ENCODE measurements around the gene PUS1. TPM values are rescaled to one million over a fixed set of nuclear protein-coding genes. Genes with fewer than 3 reads are reported as not detected.

PUS1 gene
- total and polyA plus RNA-seq, 8 donors: 11.3 to 30.1 (median 16.8) TPM

- intact Hi-C loops (cut with DNase I): no loop called here
These were observed 34.0 kb upstream of the PUS1 start for GRCh38 chr12:131894981-131895639.

GRCh38 chr12:131895640-131896079 is 33.4 kb upstream of the PUS1 start:
- H3K36me3 ChIP-seq: no peaks in the 10 kb centered on the region
- peak overlapping the region; percentile 92 to 93 for H3K27ac ChIP-seq
- H3K4me1 ChIP-seq: peaks cover 7 to 39% of the 10 kb centered on the region in 2 donors
- no peaks in the 10 kb centered on the region for H3K9me3 ChIP-seq
- intact Hi-C loops (cut with DNase I): no loop called here
- TF ChIP-seq CTCF (IDR thresholded peaks at IDR 0.05): no peak
- peak overlapping the region; percentile 62 to 63 for H3K4me3 ChIP-seq
- no peaks in the 10 kb centered on the region for H3K27me3 ChIP-seq
- ATAC-seq: no peak
- DNase-seq: peak in 1 of 4 donors; percentile 5

More at GRCh38 chr12:131894981-131895639, 34.0 kb upstream of the PUS1 start:
- peak in 1 of 4 donors; percentile 80 for DNase-seq
- Histone ChIP-seq H3K4me3 (peak overlapping the region; percentile 62 to 63), H3K27me3 (no peaks in the 10 kb centered on the region), H3K9me3 (no peaks in the 10 kb centered on the region), H3K27ac (peak overlapping the region; percentile 92 to 93), H3K36me3 (no peaks in the 10 kb centered on the region), H3K4me1 (peaks cover 7 to 35% of the 10 kb centered on the region in 2 donors)
- ATAC-seq: no peak
- TF ChIP-seq CTCF (IDR thresholded peaks at IDR 0.05): no peak

GRCh38 chr12:131896080-131896810 is 32.8 kb upstream of the PUS1 start:
- intact Hi-C loops (cut with DNase I): no loop called here
- Histone ChIP-seq H3K4me3 (peak overlapping the region; percentile 62 to 63), H3K36me3 (no peaks in the 10 kb centered on the region), H3K4me1 (peaks cover 7 to 44% of the 10 kb centered on the region in 2 donors), H3K27ac (peak overlapping the region; percentile 92 to 93), H3K27me3 (no peaks in the 10 kb centered on the region), H3K9me3 (no peaks in the 10 kb centered on the region)
- ATAC-seq (peak; percentile 92), DNase-seq (peak; percentile 69 to 97 (median 90))
- TF ChIP-seq CTCF (IDR thresholded peaks at IDR 0.05): no peak

GRCh38 chr12:131896811-131897270 is 32.2 kb upstream of the PUS1 start:
- ATAC-seq (no peak), DNase-seq (peak in 3 of 4 donors; percentile 54 to 88 (median 87))
- TF ChIP-seq CTCF (IDR thresholded peaks at IDR 0.05): no peak
- Histone ChIP-seq H3K36me3 (no peaks in the 10 kb centered on the region), H3K4me1 (peaks cover 7 to 49% of the 10 kb centered on the region in 2 donors), H3K27ac (peak overlapping the region; percentile 92 to 93), H3K9me3 (no peaks in the 10 kb centered on the region), H3K27me3 (no peaks in the 10 kb centered on the region), H3K4me3 (peak overlapping the region in 1 of 2 donors; percentile 63)
- intact Hi-C loops (cut with DNase I): no loop called here

- Histone ChIP-seq H3K4me1 (peaks cover 7 to 54% of the 10 kb centered on the region in 2 donors), H3K36me3 (no peaks in the 10 kb centered on the region), H3K4me3 (no peak overlapping the region), H3K9me3 (no peaks in the 10 kb centered on the region), H3K27me3 (no peaks in the 10 kb centered on the region), H3K27ac (peak overlapping the region in 1 of 2 donors; percentile 93)
- DNase-seq: peak in 1 of 4 donors; percentile 61
- no peak for TF ChIP-seq CTCF (IDR thresholded peaks at IDR 0.05)
- intact Hi-C loops (cut with DNase I): no loop called here
- no peak for ATAC-seq
These were observed 31.8 kb upstream of the PUS1 start for GRCh38 chr12:131897276-131897675.
